NT2/D1 (cell line): Measurements from ENCODE around the gene TLK1.

Source experiments
- YY1 ChIP-seq: IDR thresholded peaks from 2 replicates; pipeline ENCODE4 v1.6.1; 2011; ENCODE audit not compliant: insufficient read length, insufficient read depth
- ZNF274 ChIP-seq: IDR thresholded peaks from 2 replicates; pipeline ENCODE4 v1.6.1; 2011; ENCODE audit warnings: mild to moderate bottlenecking, low read depth, low read length

DNA sequence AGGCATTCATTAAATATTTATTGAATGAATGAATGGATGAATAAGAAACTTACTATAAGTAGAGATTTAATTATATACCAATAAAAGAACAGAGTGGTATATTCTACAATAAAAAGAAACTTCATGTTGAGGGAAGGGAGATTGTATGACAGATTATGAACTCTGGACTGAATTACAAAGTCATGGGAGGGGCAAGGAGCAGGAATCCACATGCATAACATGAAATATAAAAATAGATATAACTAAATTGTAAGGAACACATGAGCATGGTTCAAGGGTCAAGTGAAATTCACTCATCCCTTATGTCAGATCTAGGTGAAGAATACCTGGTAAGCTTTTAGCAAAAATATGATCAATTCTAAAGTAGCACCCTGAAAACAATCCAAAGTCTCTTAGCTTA lies 27.1 kb upstream of the TLK1 start:
- no peak for TF ChIP-seq YY1
- TF ChIP-seq ZNF274 = no peak
